ENCODE data around the gene CAMK2A.

The CAMK2A gene

GRCh38 chr5:150181766-150182545 lies 107.6 kb downstream of the CAMK2A start:
- TF ChIP-seq POLR2AphosphoS5 (IDR thresholded peaks at IDR 0.05; ENCODE audit: low read depth, low read length), result no peak
- no peak for TF ChIP-seq REST (IDR thresholded peaks at IDR 0.05; ENCODE audit: insufficient read depth in 1 of 2, low read depth in 2 of 2, low read length in 2 of 2)
- no peak for TF ChIP-seq TAF1 (IDR thresholded peaks at IDR 0.05; ENCODE audit: borderline replicate concordance, insufficient read depth, low read length)
- no peak for TF ChIP-seq SIN3A (IDR thresholded peaks at IDR 0.05; ENCODE audit: borderline replicate concordance, insufficient read depth, low read length)
- TF ChIP-seq FOXP2 (optimal IDR thresholded peaks at IDR 0.05; ENCODE audit: borderline replicate concordance, extremely low read depth, extremely low read length, insufficient read depth), result no peak

GRCh38 chr5:150181027-150181426 lies 108.5 kb downstream of the CAMK2A start:
- no peak for TF ChIP-seq FOXP2 (optimal IDR thresholded peaks at IDR 0.05; ENCODE audit: borderline replicate concordance, extremely low read depth, extremely low read length, insufficient read depth)
- TF ChIP-seq REST (IDR thresholded peaks at IDR 0.05; ENCODE audit: insufficient read depth in 1 of 2, low read depth in 2 of 2, low read length in 2 of 2), result no peak
- TF ChIP-seq POLR2AphosphoS5 (IDR thresholded peaks at IDR 0.05; ENCODE audit: low read depth, low read length), result no peak
- TF ChIP-seq TAF1 (IDR thresholded peaks at IDR 0.05; ENCODE audit: borderline replicate concordance, insufficient read depth, low read length), result no peak
- no peak for TF ChIP-seq SIN3A (IDR thresholded peaks at IDR 0.05; ENCODE audit: borderline replicate concordance, insufficient read depth, low read length)

GRCh38 chr5:150180241-150181026 lies 109.1 kb downstream of the CAMK2A start:
- TF ChIP-seq REST (IDR thresholded peaks at IDR 0.05; ENCODE audit: insufficient read depth in 1 of 2, low read depth in 2 of 2, low read length in 2 of 2) (no peak), SIN3A (IDR thresholded peaks at IDR 0.05; ENCODE audit: borderline replicate concordance, insufficient read depth, low read length) (no peak), FOXP2 (optimal IDR thresholded peaks at IDR 0.05; ENCODE audit: borderline replicate concordance, extremely low read depth, extremely low read length, insufficient read depth) (no peak), POLR2AphosphoS5 (IDR thresholded peaks at IDR 0.05; ENCODE audit: low read depth, low read length) (no peak), TAF1 (IDR thresholded peaks at IDR 0.05; ENCODE audit: borderline replicate concordance, insufficient read depth, low read length) (no peak)

DNA sequence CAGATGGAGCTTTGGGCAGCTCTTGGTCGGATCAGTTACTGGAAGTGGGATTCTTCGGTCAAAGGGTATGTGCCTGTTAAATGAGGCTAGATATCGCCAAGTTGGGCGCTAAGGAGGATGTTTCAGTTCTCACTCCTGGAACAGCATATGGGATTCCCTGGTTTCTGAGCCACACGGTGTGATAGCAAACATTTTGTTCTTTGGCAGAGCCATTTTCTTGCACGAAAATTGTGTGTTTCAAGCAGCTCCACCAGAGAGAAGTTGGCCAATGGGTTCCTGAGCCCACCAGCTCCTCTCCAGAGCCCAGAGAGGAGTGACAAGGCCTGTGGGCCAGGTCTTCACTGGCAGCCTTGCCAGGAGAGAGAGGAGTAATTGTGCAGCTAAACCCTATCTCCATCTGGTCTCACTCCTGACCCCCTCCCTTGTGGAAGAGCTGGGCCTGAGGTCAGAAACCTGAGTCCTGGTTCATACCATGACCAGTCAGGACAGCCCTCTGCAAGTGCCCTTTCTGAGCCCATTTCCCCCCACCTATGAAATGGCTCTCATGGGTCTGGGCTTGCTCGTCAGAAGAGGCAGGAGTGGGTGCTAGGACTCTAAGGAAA lies 110.5 kb downstream of the CAMK2A start:
- no peak for TF ChIP-seq FOXP2 (optimal IDR thresholded peaks at IDR 0.05; ENCODE audit: borderline replicate concordance, extremely low read depth, extremely low read length, insufficient read depth)
- TF ChIP-seq POLR2AphosphoS5 (IDR thresholded peaks at IDR 0.05; ENCODE audit: low read depth, low read length), result no peak
- no peak for TF ChIP-seq TAF1 (IDR thresholded peaks at IDR 0.05; ENCODE audit: borderline replicate concordance, insufficient read depth, low read length)
- TF ChIP-seq REST (IDR thresholded peaks at IDR 0.05; ENCODE audit: insufficient read depth in 1 of 2, low read depth in 2 of 2, low read length in 2 of 2), result no peak
- no peak for TF ChIP-seq SIN3A (IDR thresholded peaks at IDR 0.05; ENCODE audit: borderline replicate concordance, insufficient read depth, low read length)

Data from PFSK-1 (cell line).